Lower leg skin (tissue), 3 donors: Measurements from ENCODE around the gene LY6G6C.

Experiments
- CTCF ChIP-seq, 3 donors: fragments of 450-650 bp; IDR thresholded peaks; one replicate each; pipeline ENCODE4 v1.5.1; 2016; ENCODE audit warnings: antibody characterized with exemption in 3 of 3, mild to moderate bottlenecking in 3 of 3, moderate library complexity in 2 of 3
- POLR2A ChIP-seq, 2 donors: fragments of 450-650 bp; IDR thresholded peaks; one replicate each; pipeline ENCODE4 v1.6.1; 2016 to 2017; ENCODE audit warnings: antibody characterized with exemption in 2 of 2, mild to moderate bottlenecking in 1 of 2, moderate library complexity in 1 of 2

- TF ChIP-seq CTCF (IDR thresholded peaks at IDR 0.05) (peak in 1 of 3 donors; percentile 60), POLR2A (IDR thresholded peaks at IDR 0.05) (no peak)
These were observed 41.1 kb downstream of the LY6G6C start, which contains the start of gene LY6G5C for GRCh38 chr6:31680226-31681134.
